ENCODE results near the gene PEF1.

DNA sequence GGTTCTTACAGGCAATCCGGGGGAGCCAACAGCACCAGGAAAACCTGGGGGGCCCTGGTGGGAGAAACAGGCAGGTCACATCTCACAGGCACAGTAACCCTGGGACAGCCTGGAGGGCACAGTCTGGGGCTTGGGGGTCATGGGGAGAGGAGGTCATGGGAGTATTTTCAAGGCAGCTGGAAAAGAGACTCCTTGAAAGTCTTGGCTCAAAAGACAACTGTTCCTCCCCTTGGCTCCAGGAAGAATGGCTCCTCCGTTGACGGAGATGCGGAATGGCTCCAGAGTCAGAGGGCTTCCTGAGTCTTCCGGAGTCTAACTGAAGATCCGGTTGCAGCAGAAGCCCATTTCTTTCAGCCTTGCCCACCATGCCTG lies 25.9 kb upstream of the PEF1 start:
- TF ChIP-seq, protein P1, sequence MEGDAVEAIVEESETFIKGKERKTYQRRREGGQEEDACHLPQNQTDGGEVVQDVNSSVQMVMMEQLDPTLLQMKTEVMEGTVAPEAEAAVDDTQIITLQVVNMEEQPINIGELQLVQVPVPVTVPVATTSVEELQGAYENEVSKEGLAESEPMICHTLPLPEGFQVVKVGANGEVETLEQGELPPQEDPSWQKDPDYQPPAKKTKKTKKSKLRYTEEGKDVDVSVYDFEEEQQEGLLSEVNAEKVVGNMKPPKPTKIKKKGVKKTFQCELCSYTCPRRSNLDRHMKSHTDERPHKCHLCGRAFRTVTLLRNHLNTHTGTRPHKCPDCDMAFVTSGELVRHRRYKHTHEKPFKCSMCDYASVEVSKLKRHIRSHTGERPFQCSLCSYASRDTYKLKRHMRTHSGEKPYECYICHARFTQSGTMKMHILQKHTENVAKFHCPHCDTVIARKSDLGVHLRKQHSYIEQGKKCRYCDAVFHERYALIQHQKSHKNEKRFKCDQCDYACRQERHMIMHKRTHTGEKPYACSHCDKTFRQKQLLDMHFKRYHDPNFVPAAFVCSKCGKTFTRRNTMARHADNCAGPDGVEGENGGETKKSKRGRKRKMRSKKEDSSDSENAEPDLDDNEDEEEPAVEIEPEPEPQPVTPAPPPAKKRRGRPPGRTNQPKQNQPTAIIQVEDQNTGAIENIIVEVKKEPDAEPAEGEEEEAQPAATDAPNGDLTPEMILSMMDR (IDR thresholded peaks at IDR 0.05): no peak
- TF ChIP-seq POLR2A (IDR thresholded peaks at IDR 0.05): no peak
